ENCODE data around the gene LXN.
A peak's percentile ranks its signal among the peaks of the same experiment; 100 is the strongest.

LXN gene

GRCh38 chr3:158651192-158651591 lies 21.3 kb downstream of the LXN start:
- TF ChIP-seq CTCF (conservative IDR thresholded peaks at IDR 0.05), result no peak
- no peak overlapping the region for H3K27ac ChIP-seq

GRCh38 chr3:158649791-158650190 lies 22.7 kb downstream of the LXN start:
- TF ChIP-seq CTCF (conservative IDR thresholded peaks at IDR 0.05), result no peak
- no peak overlapping the region for H3K27ac ChIP-seq

- H3K27ac ChIP-seq, result peak within 1 kb of the TSS; percentile 87
- peak; percentile 94 for TF ChIP-seq CTCF (conservative IDR thresholded peaks at IDR 0.05)
Measured at GRCh38 chr3:158644345-158644908, 28.0 kb downstream of the LXN start, which contains the start of gene GFM1. TSS of gene GFM1 (plus strand) at chr3:158644527. CDS start at chr3:158644635, 108 bp downstream.

- no peak overlapping the region for H3K27ac ChIP-seq
- TF ChIP-seq CTCF (conservative IDR thresholded peaks at IDR 0.05), result no peak
Measured at GRCh38 chr3:158642474-158643210, 29.8 kb downstream of the LXN start.

- no peak for TF ChIP-seq CTCF (conservative IDR thresholded peaks at IDR 0.05)
- no peak overlapping the region for H3K27ac ChIP-seq
Measured at GRCh38 chr3:158642005-158642404, 30.4 kb downstream of the LXN start.

GRCh38 chr3:158640646-158641045 lies 31.8 kb downstream of the LXN start:
- TF ChIP-seq CTCF (conservative IDR thresholded peaks at IDR 0.05), result no peak
- H3K27ac ChIP-seq, result no peak overlapping the region

- H3K27ac ChIP-seq, result no peak overlapping the region
- no peak for TF ChIP-seq CTCF (conservative IDR thresholded peaks at IDR 0.05)
Measured at GRCh38 chr3:158631981-158632380, 40.5 kb downstream of the LXN start.

All from VCaP (cell line).